Stomach smooth muscle (tissue), 2 donors: ENCODE results near the gene AACS.
"Not testable (repeated sequence)": the region's sequence is repeated elsewhere in the genome, so short reads cannot be mapped to it uniquely, and the experiment has no call there.

Experiments used
- H3K27ac ChIP-seq: one replicate; pipeline ENCODE4 v1.7.0; 2013; ENCODE audit warnings: mild to moderate bottlenecking, low read length, inconsistent platforms
- H3K27me3 ChIP-seq, 2 donors: one replicate each; pipeline ENCODE4 v1.7.0; 2013; ENCODE audit warnings: low read length in 2 of 2; ENCODE audit not compliant: insufficient read depth in 2 of 2, control insufficient read depth in 1 of 2
- H3K36me3 ChIP-seq, 2 donors: one replicate each; pipeline ENCODE4 v1.7.0; 2013; ENCODE audit warnings: low read length in 2 of 2; ENCODE audit not compliant: control insufficient read depth in 2 of 2, insufficient read depth in 2 of 2
- H3K4me1 ChIP-seq: one replicate; pipeline ENCODE4 v1.7.0; 2013; ENCODE audit warnings: low read length; ENCODE audit not compliant: control insufficient read depth, insufficient read depth
- H3K4me3 ChIP-seq, 2 donors: one replicate each; pipeline ENCODE4 v1.7.0; 2013; ENCODE audit warnings: low read length in 2 of 2
- H3K9ac ChIP-seq, 2 donors: one replicate each; pipeline ENCODE4 v1.7.0; 2013; ENCODE audit warnings: low read length in 2 of 2, mild to moderate bottlenecking in 1 of 2
- H3K9me3 ChIP-seq, 2 donors: one replicate each; pipeline ENCODE4 v1.7.0; 2013; ENCODE audit warnings: low read length in 2 of 2; ENCODE audit not compliant: control insufficient read depth in 2 of 2
- donor health status: healthy.
- donor health status: Pancreatic carcinoma.

The AACS gene

GRCh38 chr12:125057708-125058107, 7.5 kb upstream of the AACS start:
- Histone ChIP-seq H3K36me3 (no peaks in the 10 kb centered on the region), H3K9me3 (no peaks in the 10 kb centered on the region), H3K27me3 (no peaks in the 10 kb centered on the region), H3K27ac (no peak overlapping the region), H3K4me3 (no peak overlapping the region), H3K9ac (no peak overlapping the region), H3K4me1 (no peaks in the 10 kb centered on the region)

GRCh38 chr12:125061229-125061628, 4.0 kb upstream of the AACS start:
- Histone ChIP-seq H3K9ac (no peak overlapping the region), H3K36me3 (no peaks in the 10 kb centered on the region), H3K27me3 (no peaks in the 10 kb centered on the region), H3K4me3 (no peak overlapping the region), H3K27ac (no peak overlapping the region), H3K9me3 (no peaks in the 10 kb centered on the region), H3K4me1 (peaks cover 14% of the 10 kb centered on the region)

GRCh38 chr12:125063522-125063921, 1.7 kb upstream of the AACS start:
- H3K4me3 ChIP-seq, H3K36me3 ChIP-seq, H3K27me3 ChIP-seq, H3K9me3 ChIP-seq, H3K9ac ChIP-seq, H3K27ac ChIP-seq: not testable (repeated sequence)
- H3K4me1 ChIP-seq = peaks cover 14% of the 10 kb centered on the region

GRCh38 chr12:125064492-125064891, 743 bp upstream of the AACS start:
- no peak overlapping the region for H3K27ac ChIP-seq
- peaks cover 14% of the 10 kb centered on the region for H3K4me1 ChIP-seq
- no peaks in the 10 kb centered on the region for H3K27me3 ChIP-seq
- peak overlapping the region; percentile 86 to 88 for H3K4me3 ChIP-seq
- H3K9me3 ChIP-seq = no peaks in the 10 kb centered on the region
- no peaks in the 10 kb centered on the region for H3K36me3 ChIP-seq
- peak overlapping the region in 1 of 2 donors; percentile 62 for H3K9ac ChIP-seq

GRCh38 chr12:125065919-125066570, 810 bp downstream of the AACS start:
- H3K36me3 ChIP-seq = no peaks in the 10 kb centered on the region
- peak overlapping the region; percentile 88 for H3K4me3 ChIP-seq
- H3K4me1 ChIP-seq = peaks cover 14% of the 10 kb centered on the region
- no peak overlapping the region for H3K27ac ChIP-seq
- H3K9ac ChIP-seq = peak overlapping the region; percentile 76 to 87
- no peaks in the 10 kb centered on the region for H3K27me3 ChIP-seq
- H3K9me3 ChIP-seq = no peaks in the 10 kb centered on the region

- Histone ChIP-seq H3K27ac (no peak overlapping the region), H3K36me3 (peaks cover 0 to 2% of the 10 kb centered on the region in 2 donors), H3K9me3 (no peaks in the 10 kb centered on the region), H3K9ac (no peak overlapping the region), H3K4me1 (peaks cover 14% of the 10 kb centered on the region), H3K27me3 (no peaks in the 10 kb centered on the region), H3K4me3 (no peak overlapping the region)
Measured at GRCh38 chr12:125068391-125068790, 3.2 kb downstream of the AACS start.

- Histone ChIP-seq H3K36me3 (peaks cover 0 to 2% of the 10 kb centered on the region in 2 donors), H3K9me3 (no peaks in the 10 kb centered on the region), H3K4me3 (no peak overlapping the region), H3K4me1 (peaks cover 12% of the 10 kb centered on the region), H3K27ac (no peak overlapping the region), H3K27me3 (no peaks in the 10 kb centered on the region), H3K9ac (no peak overlapping the region)
Measured at GRCh38 chr12:125069616-125070015, 4.4 kb downstream of the AACS start.

GRCh38 chr12:125070112-125070511, 4.9 kb downstream of the AACS start:
- H3K36me3 ChIP-seq = peaks cover 0 to 2% of the 10 kb centered on the region in 2 donors
- H3K27ac ChIP-seq = no peak overlapping the region
- H3K4me1 ChIP-seq = peaks cover 9% of the 10 kb centered on the region
- H3K9ac ChIP-seq = no peak overlapping the region
- H3K27me3 ChIP-seq = no peaks in the 10 kb centered on the region
- no peak overlapping the region for H3K4me3 ChIP-seq
- no peaks in the 10 kb centered on the region for H3K9me3 ChIP-seq

GRCh38 chr12:125070661-125071390, 5.6 kb downstream of the AACS start:
- no peak overlapping the region for H3K4me3 ChIP-seq
- no peaks in the 10 kb centered on the region for H3K27me3 ChIP-seq
- H3K4me1 ChIP-seq = peaks cover 5% of the 10 kb centered on the region
- H3K9ac ChIP-seq = no peak overlapping the region
- H3K36me3 ChIP-seq = peaks cover 0 to 2% of the 10 kb centered on the region in 2 donors
- H3K9me3 ChIP-seq = no peaks in the 10 kb centered on the region
- H3K27ac ChIP-seq = no peak overlapping the region

- H3K27me3 ChIP-seq = no peaks in the 10 kb centered on the region
- H3K9ac ChIP-seq = no peak overlapping the region
- H3K36me3 ChIP-seq = peaks cover 4 to 7% of the 10 kb centered on the region in 2 donors
- H3K4me1 ChIP-seq = no peaks in the 10 kb centered on the region
- H3K4me3 ChIP-seq = no peak overlapping the region
- no peaks in the 10 kb centered on the region for H3K9me3 ChIP-seq
- H3K27ac ChIP-seq = no peak overlapping the region
Measured at GRCh38 chr12:125071456-125071855, 6.2 kb downstream of the AACS start.

- Histone ChIP-seq H3K4me3 (no peak overlapping the region), H3K9me3 (no peaks in the 10 kb centered on the region), H3K27ac (no peak overlapping the region), H3K27me3 (no peaks in the 10 kb centered on the region), H3K9ac (no peak overlapping the region), H3K36me3 (peaks cover 6 to 12% of the 10 kb centered on the region in 2 donors), H3K4me1 (no peaks in the 10 kb centered on the region)
Measured at GRCh38 chr12:125072496-125072895, 7.3 kb downstream of the AACS start.
